ENCODE data around the gene SEMA5A. TPM values are rescaled to one million over a fixed set of nuclear protein-coding genes. Genes with fewer than 3 reads are reported as not detected.
A peak's percentile ranks its signal among the peaks of the same experiment; 100 is the strongest.

Gene SEMA5A
- total RNA-seq, 1 donor: 57.0 TPM

DNA sequence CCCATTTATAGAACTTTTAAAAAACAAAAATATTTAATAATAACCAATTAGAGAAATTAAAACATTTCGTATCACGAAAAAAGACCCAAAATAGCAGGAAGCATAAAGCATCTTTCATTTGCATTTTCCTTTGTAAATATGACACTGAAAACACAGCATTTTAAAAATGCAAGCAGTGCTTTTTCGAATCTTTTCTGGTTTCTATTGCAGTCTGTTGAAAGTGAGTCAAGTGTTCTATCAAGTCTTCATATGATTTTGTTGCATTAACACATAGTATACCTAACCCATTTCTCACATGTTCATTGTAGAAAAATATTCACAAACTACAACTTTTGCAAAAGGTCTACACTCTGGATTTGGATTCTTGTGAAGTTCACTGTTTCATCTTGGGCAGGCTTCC lies 198.8 kb downstream of the SEMA5A start:
- H3K4me3 ChIP-seq (ENCODE audit: low read depth, low read length): no peak overlapping the region
- no peak for DNase-seq (ENCODE audit: low read depth)
- TF ChIP-seq, protein P1, sequence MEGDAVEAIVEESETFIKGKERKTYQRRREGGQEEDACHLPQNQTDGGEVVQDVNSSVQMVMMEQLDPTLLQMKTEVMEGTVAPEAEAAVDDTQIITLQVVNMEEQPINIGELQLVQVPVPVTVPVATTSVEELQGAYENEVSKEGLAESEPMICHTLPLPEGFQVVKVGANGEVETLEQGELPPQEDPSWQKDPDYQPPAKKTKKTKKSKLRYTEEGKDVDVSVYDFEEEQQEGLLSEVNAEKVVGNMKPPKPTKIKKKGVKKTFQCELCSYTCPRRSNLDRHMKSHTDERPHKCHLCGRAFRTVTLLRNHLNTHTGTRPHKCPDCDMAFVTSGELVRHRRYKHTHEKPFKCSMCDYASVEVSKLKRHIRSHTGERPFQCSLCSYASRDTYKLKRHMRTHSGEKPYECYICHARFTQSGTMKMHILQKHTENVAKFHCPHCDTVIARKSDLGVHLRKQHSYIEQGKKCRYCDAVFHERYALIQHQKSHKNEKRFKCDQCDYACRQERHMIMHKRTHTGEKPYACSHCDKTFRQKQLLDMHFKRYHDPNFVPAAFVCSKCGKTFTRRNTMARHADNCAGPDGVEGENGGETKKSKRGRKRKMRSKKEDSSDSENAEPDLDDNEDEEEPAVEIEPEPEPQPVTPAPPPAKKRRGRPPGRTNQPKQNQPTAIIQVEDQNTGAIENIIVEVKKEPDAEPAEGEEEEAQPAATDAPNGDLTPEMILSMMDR (IDR thresholded peaks at IDR 0.05; ENCODE audit: insufficient read depth, low read length): no peak

DNA sequence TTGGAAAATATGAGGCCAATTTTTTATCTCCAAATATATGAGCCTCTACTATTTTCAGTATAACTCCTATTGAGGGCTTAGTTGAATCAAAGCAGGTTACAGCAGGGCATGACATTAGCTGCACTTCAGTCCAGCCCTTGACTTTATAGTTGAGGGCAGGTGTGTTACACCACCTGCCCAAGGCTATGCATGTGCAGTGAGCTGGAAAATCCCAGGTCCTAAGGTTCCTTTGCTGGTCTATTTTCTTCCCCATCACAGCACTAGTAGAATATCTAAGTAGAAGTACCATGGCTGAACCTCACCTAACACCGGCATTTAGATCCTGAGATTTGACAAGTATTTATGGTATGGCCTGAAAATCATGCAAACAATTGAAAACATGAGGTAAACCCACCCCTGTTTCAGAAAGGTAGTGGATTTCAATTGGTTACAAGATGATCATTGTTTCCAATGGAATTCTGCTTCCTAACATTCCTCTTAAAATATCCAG lies 201.1 kb downstream of the SEMA5A start:
- DNase-seq (ENCODE audit: low read depth): no peak
- TF ChIP-seq, protein P1 (IDR thresholded peaks at IDR 0.05; ENCODE audit: insufficient read depth, low read length): no peak
- H3K4me3 ChIP-seq (ENCODE audit: low read depth, low read length): no peak overlapping the region

DNA sequence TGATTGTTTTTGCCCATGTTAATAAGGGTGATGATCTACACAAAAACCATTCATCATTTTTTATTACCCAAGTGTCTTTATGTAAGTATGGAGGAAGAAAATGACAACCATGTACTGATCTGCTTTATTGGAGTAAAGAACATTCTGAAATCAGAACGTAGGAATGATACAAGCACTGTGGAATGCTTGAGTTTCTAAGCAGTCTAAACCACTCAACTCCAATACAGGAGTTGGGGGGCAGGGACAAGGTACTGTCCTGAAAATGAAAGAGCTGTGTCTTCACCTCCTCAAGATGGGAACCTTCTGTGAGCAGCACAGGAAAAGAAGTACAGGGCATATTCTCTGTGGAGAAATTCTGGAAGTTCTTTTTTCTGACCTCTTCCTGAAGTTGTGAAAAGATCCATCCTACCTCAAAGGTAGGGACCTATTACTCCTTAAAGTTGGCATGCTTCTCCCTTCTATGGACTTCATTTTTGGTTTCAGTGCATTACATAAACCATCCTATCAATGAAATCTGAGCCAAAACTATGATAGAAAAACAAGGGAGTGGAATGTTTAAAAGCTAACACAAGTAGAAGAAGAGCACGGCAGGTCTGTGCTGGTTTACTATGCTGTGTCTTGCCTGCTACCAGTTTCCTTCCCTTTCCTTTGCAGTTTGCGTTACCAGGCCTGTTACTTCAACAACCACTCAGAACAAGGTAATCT lies 202.6 kb downstream of the SEMA5A start:
- H3K4me3 ChIP-seq (ENCODE audit: low read depth, low read length): no peak overlapping the region
- TF ChIP-seq, protein P1 (IDR thresholded peaks at IDR 0.05; ENCODE audit: insufficient read depth, low read length): no peak
- DNase-seq (ENCODE audit: low read depth): peak; percentile 48

DNA sequence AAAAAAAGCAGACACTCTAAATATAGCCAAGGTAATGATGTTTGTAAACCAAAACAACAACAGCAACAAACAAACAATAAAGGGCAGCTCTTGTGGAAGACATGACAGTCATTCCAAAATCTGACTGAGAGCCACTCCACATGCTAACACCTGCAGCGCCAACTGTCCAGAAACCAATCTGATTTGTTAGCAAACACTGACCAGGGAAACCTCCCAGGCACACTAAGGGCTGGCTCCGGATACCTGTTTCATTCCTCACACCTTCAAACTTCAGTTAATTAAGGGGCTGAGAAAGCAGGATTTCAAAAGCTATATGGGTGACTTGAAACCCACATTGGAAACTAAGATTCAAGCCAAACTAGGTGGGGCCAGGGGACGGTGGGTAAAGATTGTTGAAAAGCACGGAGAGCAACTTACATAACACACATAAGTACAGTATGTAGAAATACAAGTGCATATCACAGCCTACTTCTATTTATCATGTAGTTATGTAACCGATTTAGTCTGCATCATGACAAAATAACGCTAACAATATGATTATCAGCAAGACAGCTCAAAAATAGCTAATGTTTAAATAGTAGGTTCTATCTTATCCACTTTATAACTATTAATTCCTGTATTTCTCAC lies 203.6 kb downstream of the SEMA5A start:
- TF ChIP-seq, protein P1 (IDR thresholded peaks at IDR 0.05; ENCODE audit: insufficient read depth, low read length): no peak
- no peak for DNase-seq (ENCODE audit: low read depth)
- no peak overlapping the region for H3K4me3 ChIP-seq (ENCODE audit: low read depth, low read length)

DNA sequence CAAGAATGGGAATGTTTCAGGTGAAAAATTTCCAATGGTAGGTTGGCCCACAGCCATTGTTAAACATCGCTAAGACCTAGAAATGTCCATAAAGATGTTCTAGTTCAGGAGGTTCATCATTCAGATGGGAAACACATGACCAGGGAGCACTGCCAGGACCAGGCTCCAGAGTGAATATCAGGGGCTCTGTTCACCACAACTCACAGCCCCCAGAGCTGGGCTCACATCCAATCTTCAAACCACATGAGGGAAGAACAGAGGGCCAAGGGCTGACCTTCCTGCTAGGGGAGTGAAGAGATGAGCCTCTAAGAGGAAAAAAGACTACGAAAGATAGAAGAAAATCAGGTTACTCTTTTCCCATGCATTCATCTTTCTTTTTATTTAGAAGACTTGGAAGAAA lies 205.8 kb downstream of the SEMA5A start:
- DNase-seq (ENCODE audit: low read depth): no peak

DNA sequence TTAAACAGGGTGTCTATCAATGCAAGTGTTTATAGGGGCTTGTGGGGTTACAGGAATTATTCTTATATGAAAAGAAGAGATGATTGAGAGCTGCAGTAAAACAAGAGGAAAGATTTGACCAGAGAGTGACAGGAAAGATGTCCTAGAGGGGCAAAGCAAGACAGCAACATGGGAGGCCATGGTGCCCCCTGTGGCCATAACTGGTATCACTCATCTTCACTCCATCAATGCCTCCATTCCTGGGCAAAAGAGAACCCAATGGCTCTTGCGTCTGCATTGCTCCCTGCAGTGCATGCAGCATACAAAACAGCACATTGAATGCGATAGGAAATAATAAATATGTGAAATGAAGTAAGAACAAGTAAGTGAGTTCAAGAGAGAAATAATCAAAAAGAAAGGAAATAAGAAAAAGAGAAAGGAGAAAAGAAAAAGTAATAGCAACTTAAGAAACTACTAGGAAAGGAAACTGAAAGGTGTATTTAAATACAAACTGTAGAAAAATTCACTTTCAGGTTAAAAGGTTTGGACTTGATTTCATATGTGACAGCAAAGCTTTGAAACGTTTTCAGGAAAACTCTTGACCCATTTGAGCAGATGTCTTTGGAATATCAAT lies 206.6 kb downstream of the SEMA5A start:
- no peak overlapping the region for H3K4me3 ChIP-seq (ENCODE audit: low read depth, low read length)
- TF ChIP-seq, protein P1 (IDR thresholded peaks at IDR 0.05; ENCODE audit: insufficient read depth, low read length): peak; percentile 54
- DNase-seq (ENCODE audit: low read depth): no peak

More for the DNA sequence above, 205.8 kb downstream of the SEMA5A start:
- TF ChIP-seq, protein P1 (IDR thresholded peaks at IDR 0.05; ENCODE audit: insufficient read depth, low read length): no peak
- H3K4me3 ChIP-seq (ENCODE audit: low read depth, low read length): no peak overlapping the region

All from fibroblast of the aortic adventitia (primary cell).